ENCODE measurements around the gene NRK. TPM values are rescaled to one million over a fixed set of nuclear protein-coding genes. Genes with fewer than 3 reads are reported as not detected.

NRK gene
- total and polyA plus RNA-seq, 12 donors = 0.25 to 4.2 (median 2.1) TPM

DNA sequence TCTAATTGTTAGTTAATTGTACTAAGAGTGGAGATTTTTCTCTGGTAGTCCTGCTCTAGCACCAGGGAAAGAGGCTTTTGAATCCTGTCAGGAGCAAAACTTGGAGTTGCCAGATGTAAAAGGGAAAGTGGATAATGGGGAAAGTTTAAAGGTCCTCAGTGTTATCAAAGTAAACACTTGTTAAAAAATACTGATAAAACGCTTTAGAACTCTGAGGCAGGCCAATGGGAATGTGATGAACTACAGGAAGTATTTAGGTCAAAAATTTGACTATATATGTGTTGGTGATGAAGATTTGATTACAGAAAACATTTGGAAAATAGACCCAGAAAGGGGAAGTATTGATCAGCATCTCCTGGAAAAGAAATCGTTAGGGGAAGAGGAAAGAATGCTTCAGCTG, 183.3 kb downstream of the NRK start:
- Histone ChIP-seq H3K9me3 (peaks cover 0 to 6% (median 0%) of the 10 kb centered on the region in 11 donors), H3K4me3 (no peak overlapping the region), H3K4me1 (no peaks in the 10 kb centered on the region), H3K36me3 (no peaks in the 10 kb centered on the region), H3K27ac (no peak overlapping the region), H3K27me3 (peaks cover 0 to 5% (median 0%) of the 10 kb centered on the region in 7 donors)
- ATAC-seq (no peak), DNase-seq (no peak)
- 42 to 45% methylated on average over 2 of the region's 2 CpGs for WGBS, 2 donors
- intact Hi-C loops (cut with DNase I) = no loop called here
- TF ChIP-seq, protein P1, sequence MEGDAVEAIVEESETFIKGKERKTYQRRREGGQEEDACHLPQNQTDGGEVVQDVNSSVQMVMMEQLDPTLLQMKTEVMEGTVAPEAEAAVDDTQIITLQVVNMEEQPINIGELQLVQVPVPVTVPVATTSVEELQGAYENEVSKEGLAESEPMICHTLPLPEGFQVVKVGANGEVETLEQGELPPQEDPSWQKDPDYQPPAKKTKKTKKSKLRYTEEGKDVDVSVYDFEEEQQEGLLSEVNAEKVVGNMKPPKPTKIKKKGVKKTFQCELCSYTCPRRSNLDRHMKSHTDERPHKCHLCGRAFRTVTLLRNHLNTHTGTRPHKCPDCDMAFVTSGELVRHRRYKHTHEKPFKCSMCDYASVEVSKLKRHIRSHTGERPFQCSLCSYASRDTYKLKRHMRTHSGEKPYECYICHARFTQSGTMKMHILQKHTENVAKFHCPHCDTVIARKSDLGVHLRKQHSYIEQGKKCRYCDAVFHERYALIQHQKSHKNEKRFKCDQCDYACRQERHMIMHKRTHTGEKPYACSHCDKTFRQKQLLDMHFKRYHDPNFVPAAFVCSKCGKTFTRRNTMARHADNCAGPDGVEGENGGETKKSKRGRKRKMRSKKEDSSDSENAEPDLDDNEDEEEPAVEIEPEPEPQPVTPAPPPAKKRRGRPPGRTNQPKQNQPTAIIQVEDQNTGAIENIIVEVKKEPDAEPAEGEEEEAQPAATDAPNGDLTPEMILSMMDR (IDR thresholded peaks at IDR 0.05) = no peak

DNA sequence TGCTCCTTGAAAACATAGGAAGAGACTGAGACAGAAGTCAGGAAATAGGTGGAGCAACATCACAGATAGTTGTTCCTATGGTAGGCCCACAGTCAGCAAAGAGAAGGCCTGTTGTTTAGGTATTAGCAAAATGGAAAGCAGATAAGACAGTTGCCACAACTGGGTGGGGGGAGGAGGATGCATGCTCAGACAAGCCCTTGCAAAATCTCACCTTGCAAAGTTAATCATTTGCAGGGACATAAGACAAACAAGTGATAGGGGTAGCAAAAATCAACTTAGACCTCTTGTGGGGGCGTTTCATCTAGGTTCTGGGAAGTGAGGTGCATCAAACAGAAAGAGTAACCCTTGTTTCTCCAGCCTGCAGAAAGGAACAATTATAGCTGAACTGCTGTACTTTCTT, 185.5 kb downstream of the NRK start:
- Histone ChIP-seq H3K4me3 (no peak overlapping the region), H3K4me1 (no peaks in the 10 kb centered on the region), H3K27ac (no peak overlapping the region), H3K36me3 (no peaks in the 10 kb centered on the region), H3K9me3 (peaks cover 0 to 23% (median 0%) of the 10 kb centered on the region in 11 donors), H3K27me3 (no peaks in the 10 kb centered on the region)
- intact Hi-C loops (cut with DNase I) = no loop called here
- TF ChIP-seq, protein P1 (IDR thresholded peaks at IDR 0.05) = no peak
- DNase-seq = no peak
- no peak for ATAC-seq
- WGBS, 2 donors = 20 to 50% methylated on average over 1 of the region's 1 CpG

Other genes with a start within 250 kb of the NRK start
- gene SERPINA7, start 216.2 kb downstream of the NRK start, total RNA-seq = not detected
- not detected for gene SERPINA7, start 216.2 kb downstream of the NRK start, polyA plus RNA-seq